ENCODE results near the gene TRIM72. TPM values are rescaled to one million over a fixed set of nuclear protein-coding genes. Genes with fewer than 3 reads are reported as not detected.
"Not testable (repeated sequence)": the region's sequence is repeated elsewhere in the genome, so short reads cannot be mapped to it uniquely, and the experiment has no call there.

The TRIM72 gene
- total RNA-seq, 3 donors from 2014 or later: not detected

GRCh38 chr16:31216422-31217135 lies 2.7 kb downstream of the TRIM72 start, which contains the start of gene PYDC1:
PYDC1 (minus strand) TSS chr16:31217135; CDS start chr16:31217028, 107 bp downstream.
- Mint-ChIP-seq H3K4me3 (peak within 1 kb of the TSS; percentile 69), H3K4me1 (ENCODE audit: low read depth) (peaks cover 21% of the 10 kb centered on the region), H3K27me3 (ENCODE audit: low read depth) (peaks cover 55% of the 10 kb centered on the region), H3K9me3 (no peaks in the 10 kb centered on the region), H3K36me3 (ENCODE audit: insufficient read depth) (no peaks in the 10 kb centered on the region)
- DNase-seq (no peak), ATAC-seq (peak; percentile 31 to 40)

GRCh38 chr16:31217136-31217530 lies 3.2 kb downstream of the TRIM72 start:
- ATAC-seq (no peak), DNase-seq (no peak)
- Mint-ChIP-seq H3K36me3 (ENCODE audit: insufficient read depth) (no peaks in the 10 kb centered on the region), H3K4me3 (peak overlapping the region; percentile 66), H3K4me1 (ENCODE audit: low read depth) (peaks cover 18% of the 10 kb centered on the region), H3K9me3 (no peaks in the 10 kb centered on the region), H3K27me3 (ENCODE audit: low read depth) (peaks cover 55% of the 10 kb centered on the region)

- Mint-ChIP-seq H3K9me3 (no peaks in the 10 kb centered on the region), H3K4me3 (no peak overlapping the region), H3K27me3 (ENCODE audit: low read depth) (peaks cover 47% of the 10 kb centered on the region), H3K4me1 (ENCODE audit: low read depth) (peaks cover 18% of the 10 kb centered on the region), H3K36me3 (ENCODE audit: insufficient read depth) (no peaks in the 10 kb centered on the region)
- no peak for DNase-seq
- no peak for ATAC-seq
Observed at GRCh38 chr16:31219154-31219741, 5.3 kb downstream of the TRIM72 start.

GRCh38 chr16:31221357-31222160 lies 7.6 kb downstream of the TRIM72 start:
- Mint-ChIP-seq H3K9me3 (no peaks in the 10 kb centered on the region), H3K4me1 (ENCODE audit: low read depth) (peaks cover 5% of the 10 kb centered on the region), H3K36me3 (ENCODE audit: insufficient read depth) (no peaks in the 10 kb centered on the region), H3K27me3 (ENCODE audit: low read depth) (peaks cover 33% of the 10 kb centered on the region), H3K4me3 (no peak overlapping the region)
- DNase-seq (no peak), ATAC-seq (no peak)

- Mint-ChIP-seq H3K27me3 (ENCODE audit: low read depth) (peaks cover 19% of the 10 kb centered on the region), H3K4me1 (ENCODE audit: low read depth) (no peaks in the 10 kb centered on the region), H3K9me3 (no peaks in the 10 kb centered on the region), H3K36me3 (ENCODE audit: insufficient read depth) (no peaks in the 10 kb centered on the region), H3K4me3 (no peak overlapping the region)
- DNase-seq (no peak), ATAC-seq (no peak)
Observed at GRCh38 chr16:31223044-31223443, 9.1 kb downstream of the TRIM72 start.

- H3K36me3 Mint-ChIP-seq (ENCODE audit: insufficient read depth): no peaks in the 10 kb centered on the region
- H3K27me3 Mint-ChIP-seq (ENCODE audit: low read depth): peaks cover 10% of the 10 kb centered on the region
- ATAC-seq (no peak), DNase-seq (no peak)
- H3K9me3 Mint-ChIP-seq: no peaks in the 10 kb centered on the region
- no peak overlapping the region for H3K4me3 Mint-ChIP-seq
- H3K4me1 Mint-ChIP-seq (ENCODE audit: low read depth): no peaks in the 10 kb centered on the region
Observed at GRCh38 chr16:31224092-31224955, 10.4 kb downstream of the TRIM72 start.

GRCh38 chr16:31225193-31225592 lies 11.3 kb downstream of the TRIM72 start:
- no peak overlapping the region for H3K4me3 Mint-ChIP-seq
- no peaks in the 10 kb centered on the region for H3K4me1 Mint-ChIP-seq (ENCODE audit: low read depth)
- DNase-seq (no peak), ATAC-seq (no peak)
- H3K36me3 Mint-ChIP-seq (ENCODE audit: insufficient read depth): no peaks in the 10 kb centered on the region
- no peaks in the 10 kb centered on the region for H3K9me3 Mint-ChIP-seq
- peaks cover 10% of the 10 kb centered on the region for H3K27me3 Mint-ChIP-seq (ENCODE audit: low read depth)

- H3K36me3 Mint-ChIP-seq (ENCODE audit: insufficient read depth): no peaks in the 10 kb centered on the region
- no peaks in the 10 kb centered on the region for H3K27me3 Mint-ChIP-seq (ENCODE audit: low read depth)
- ATAC-seq: no peak
- H3K9me3 Mint-ChIP-seq: no peaks in the 10 kb centered on the region
- no peak for DNase-seq
- H3K4me1 Mint-ChIP-seq (ENCODE audit: low read depth): no peaks in the 10 kb centered on the region
- no peak overlapping the region for H3K4me3 Mint-ChIP-seq
Observed at GRCh38 chr16:31228206-31228605, 14.3 kb downstream of the TRIM72 start.

- Mint-ChIP-seq H3K27me3 (ENCODE audit: low read depth) (no peaks in the 10 kb centered on the region), H3K36me3 (ENCODE audit: insufficient read depth) (no peaks in the 10 kb centered on the region), H3K4me1 (ENCODE audit: low read depth) (no peaks in the 10 kb centered on the region), H3K4me3 (no peak overlapping the region), H3K9me3 (no peaks in the 10 kb centered on the region)
- ATAC-seq (no peak), DNase-seq (no peak)
Observed at GRCh38 chr16:31229501-31229900, 15.6 kb downstream of the TRIM72 start.

GRCh38 chr16:31238041-31238440 lies 24.1 kb downstream of the TRIM72 start:
- Mint-ChIP-seq H3K27me3 (ENCODE audit: low read depth) (no peaks in the 10 kb centered on the region), H3K9me3 (no peaks in the 10 kb centered on the region), H3K4me1 (ENCODE audit: low read depth) (no peaks in the 10 kb centered on the region), H3K4me3 (no peak overlapping the region), H3K36me3 (ENCODE audit: insufficient read depth) (no peaks in the 10 kb centered on the region)
- DNase-seq (no peak), ATAC-seq (no peak)

GRCh38 chr16:31242206-31242605 lies 28.3 kb downstream of the TRIM72 start:
- Mint-ChIP-seq H3K4me3 (no peak overlapping the region), H3K4me1 (ENCODE audit: low read depth) (no peaks in the 10 kb centered on the region), H3K9me3 (no peaks in the 10 kb centered on the region), H3K36me3 (ENCODE audit: insufficient read depth) (no peaks in the 10 kb centered on the region), H3K27me3 (ENCODE audit: low read depth) (no peaks in the 10 kb centered on the region)
- ATAC-seq (no peak), DNase-seq (no peak)

- no peaks in the 10 kb centered on the region for H3K36me3 Mint-ChIP-seq (ENCODE audit: insufficient read depth)
- DNase-seq (no peak), ATAC-seq (no peak)
- no peaks in the 10 kb centered on the region for H3K27me3 Mint-ChIP-seq (ENCODE audit: low read depth)
- no peaks in the 10 kb centered on the region for H3K9me3 Mint-ChIP-seq
- H3K4me3 Mint-ChIP-seq: no peak overlapping the region
- H3K4me1 Mint-ChIP-seq (ENCODE audit: low read depth): no peaks in the 10 kb centered on the region
Observed at GRCh38 chr16:31243734-31244670, 30.1 kb downstream of the TRIM72 start.

- not testable (repeated sequence) for H3K9me3 Mint-ChIP-seq; H3K4me3 Mint-ChIP-seq; H3K27me3 Mint-ChIP-seq (ENCODE audit: low read depth); ATAC-seq; DNase-seq; H3K36me3 Mint-ChIP-seq (ENCODE audit: insufficient read depth); H3K4me1 Mint-ChIP-seq (ENCODE audit: low read depth)
Observed at GRCh38 chr16:31245598-31245997, 31.7 kb downstream of the TRIM72 start.

Data from activated T-cell treated with anti-CD3 and anti-CD28 coated beads, Interleukin-2, amount 50 U/mL, for 4 hours (primary cell).